Lower leg skin (tissue), 4 donors: ENCODE results near the gene ABCC8. TPM values are rescaled to one million over a fixed set of nuclear protein-coding genes. Genes with fewer than 3 reads are reported as not detected.

Experiments
- DNase-seq, 2 donors: peaks; one replicate each; pipeline ENCODE4 v3.0.0-alpha.2; 2019; ENCODE audit warnings: low spot score in 2 of 2
- H3K4me3 ChIP-seq: fragments of 200-600 bp; sonication (generic); 2 replicates; pipeline ENCODE4 v1.5.1; 2017; ENCODE audit warnings: mild to moderate bottlenecking, low read depth; ENCODE audit not compliant: poor library complexity, severe bottlenecking
- POLR2A ChIP-seq, 2 donors: fragments of 450-650 bp; IDR thresholded peaks; one replicate each; pipeline ENCODE4 v1.6.1; 2016 to 2017; ENCODE audit warnings: antibody characterized with exemption in 2 of 2, mild to moderate bottlenecking in 1 of 2, moderate library complexity in 1 of 2
- WGBS, 2 donors: methylation state at CpG; one replicate each; pipeline ENCODE4 v1.1.5; 2018; 5-methylcytosine and 5-hydroxymethylcytosine counted together
- intact Hi-C: fragments of 100-400 bp; cut with DNase I; formaldehyde crosslinking; loops from one replicate; pipeline ENCODE4 v1.15.0; 2023; ENCODE audit warnings: low total_unique reads
- total RNA-seq, 4 donors: library from RNA; depleted of rRNA; stranded (reverse); fragments of >200 nt; gene quantifications; one replicate each; pipeline ENCODE4 v1.1.0, GENCODE V29; 2016
- TF ChIP-seq, protein P1 (sequence below), 3 donors: fragments of 450-650 bp; IDR thresholded peaks; one replicate each; pipeline ENCODE4 v1.5.1; 2016; ENCODE audit warnings: antibody characterized with exemption in 3 of 3, mild to moderate bottlenecking in 3 of 3, moderate library complexity in 2 of 3

ABCC8 gene
- total RNA-seq, result under 1 TPM in 3 of 4 donors, not detected in 1; 0.11 to 0.34 (median 0.26) TPM

DNA sequence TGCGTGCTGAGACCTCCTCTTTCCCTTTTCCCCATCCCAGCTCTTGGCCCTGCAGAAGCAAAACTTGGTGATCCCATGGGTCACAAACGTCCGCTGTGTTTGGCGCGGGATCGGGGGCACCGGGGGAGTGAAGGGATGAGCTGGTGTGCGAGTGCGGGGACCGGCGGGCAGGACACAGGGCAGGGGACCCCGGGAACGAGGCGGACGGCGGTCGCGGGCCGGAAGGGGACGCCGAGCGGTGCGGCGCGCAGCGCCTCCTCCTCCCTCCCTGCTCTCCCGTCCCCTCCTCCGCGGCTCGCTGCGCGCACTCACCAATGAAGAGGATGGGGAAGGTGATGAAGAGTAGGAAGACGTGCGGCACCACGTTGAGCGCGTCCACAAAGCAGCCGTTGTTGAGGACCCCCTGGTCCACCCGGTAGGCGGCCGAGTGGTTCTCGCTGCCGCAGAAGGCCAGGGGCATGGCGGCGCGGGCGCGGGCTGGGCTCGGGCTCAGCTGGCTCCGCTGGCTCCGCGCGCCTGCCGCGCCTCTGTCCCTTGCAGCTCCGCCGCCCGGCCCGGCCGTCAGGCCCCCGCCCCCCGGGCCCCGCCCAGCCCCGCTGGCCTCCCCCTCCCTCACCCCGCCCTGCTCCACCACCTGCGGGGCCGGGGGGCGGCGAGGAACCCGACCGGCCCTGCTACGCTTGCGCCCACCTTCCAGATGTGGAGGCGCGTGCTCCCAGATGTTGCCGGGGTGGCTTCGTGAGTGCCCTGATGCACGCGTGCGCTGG, at the start of gene ABCC8:
ABCC8 (minus strand) TSS at position 529 of the 767 bp plus-strand sequence; CDS start at position 460, 69 bp downstream.
- WGBS, 2 donors, result 2 to 3% methylated on average over 29 to 55 of the region's 80 CpGs
- TF ChIP-seq, protein P1, sequence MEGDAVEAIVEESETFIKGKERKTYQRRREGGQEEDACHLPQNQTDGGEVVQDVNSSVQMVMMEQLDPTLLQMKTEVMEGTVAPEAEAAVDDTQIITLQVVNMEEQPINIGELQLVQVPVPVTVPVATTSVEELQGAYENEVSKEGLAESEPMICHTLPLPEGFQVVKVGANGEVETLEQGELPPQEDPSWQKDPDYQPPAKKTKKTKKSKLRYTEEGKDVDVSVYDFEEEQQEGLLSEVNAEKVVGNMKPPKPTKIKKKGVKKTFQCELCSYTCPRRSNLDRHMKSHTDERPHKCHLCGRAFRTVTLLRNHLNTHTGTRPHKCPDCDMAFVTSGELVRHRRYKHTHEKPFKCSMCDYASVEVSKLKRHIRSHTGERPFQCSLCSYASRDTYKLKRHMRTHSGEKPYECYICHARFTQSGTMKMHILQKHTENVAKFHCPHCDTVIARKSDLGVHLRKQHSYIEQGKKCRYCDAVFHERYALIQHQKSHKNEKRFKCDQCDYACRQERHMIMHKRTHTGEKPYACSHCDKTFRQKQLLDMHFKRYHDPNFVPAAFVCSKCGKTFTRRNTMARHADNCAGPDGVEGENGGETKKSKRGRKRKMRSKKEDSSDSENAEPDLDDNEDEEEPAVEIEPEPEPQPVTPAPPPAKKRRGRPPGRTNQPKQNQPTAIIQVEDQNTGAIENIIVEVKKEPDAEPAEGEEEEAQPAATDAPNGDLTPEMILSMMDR (IDR thresholded peaks at IDR 0.05), result no peak
- no peak for TF ChIP-seq POLR2A (IDR thresholded peaks at IDR 0.05)
- H3K4me3 ChIP-seq, result peak within 1 kb of the TSS; percentile 12
- intact Hi-C loops, result no loop called here
- no peak for DNase-seq

DNA sequence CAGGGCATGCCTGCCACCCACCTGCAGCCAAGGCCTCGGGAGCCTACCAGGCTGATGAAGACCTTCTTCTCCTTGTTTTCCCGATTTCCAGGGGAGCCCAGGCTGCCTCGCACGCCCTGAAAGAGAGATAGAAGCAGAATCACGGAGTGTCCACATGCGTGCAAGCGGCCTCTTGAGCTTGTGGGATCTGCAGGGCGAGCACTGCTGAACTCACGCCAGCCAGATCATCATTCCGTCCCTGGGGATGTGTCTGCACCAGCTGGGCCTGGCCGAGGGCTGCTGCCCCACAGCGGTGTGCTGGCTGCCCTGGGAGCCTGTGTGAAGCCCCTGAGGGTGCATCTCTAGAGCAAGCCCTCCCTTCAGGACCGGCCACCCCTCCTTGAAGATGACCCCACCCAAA, 49.7 kb upstream of the ABCC8 start:
- TF ChIP-seq, protein P1 (IDR thresholded peaks at IDR 0.05), result no peak
- TF ChIP-seq POLR2A (IDR thresholded peaks at IDR 0.05), result no peak
- intact Hi-C loops, result no loop called here
- 81 to 85% methylated on average over 13 of the region's 13 CpGs for WGBS, 2 donors
- no peak for DNase-seq
- H3K4me3 ChIP-seq, result no peak overlapping the region

DNA sequence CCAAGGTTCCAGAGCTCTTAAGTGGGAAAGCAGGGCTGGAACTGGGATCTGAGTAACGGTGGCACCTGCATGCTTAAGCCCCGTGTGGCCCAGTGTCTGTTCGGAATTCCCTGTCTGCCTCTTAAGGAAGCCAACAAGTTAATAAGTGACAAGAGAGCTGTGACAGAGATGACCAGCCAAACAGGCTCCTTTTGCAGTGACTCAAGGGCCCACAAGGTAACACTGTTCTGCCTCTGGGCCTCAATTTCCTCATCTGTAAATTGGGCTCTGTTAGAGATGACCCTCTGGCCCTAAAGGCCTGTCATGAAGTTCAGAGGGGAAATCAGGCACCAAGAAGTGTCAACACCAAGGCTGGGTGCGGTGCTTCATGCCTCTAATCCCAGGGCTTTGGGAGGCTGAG, 48.9 kb upstream of the ABCC8 start:
- TF ChIP-seq, protein P1 (IDR thresholded peaks at IDR 0.05), result no peak
- TF ChIP-seq POLR2A (IDR thresholded peaks at IDR 0.05), result no peak
- intact Hi-C loops, result no loop called here
- 84 to 86% methylated on average over 4 of the region's 4 CpGs for WGBS, 2 donors
- no peak for DNase-seq
- no peak overlapping the region for H3K4me3 ChIP-seq

DNA sequence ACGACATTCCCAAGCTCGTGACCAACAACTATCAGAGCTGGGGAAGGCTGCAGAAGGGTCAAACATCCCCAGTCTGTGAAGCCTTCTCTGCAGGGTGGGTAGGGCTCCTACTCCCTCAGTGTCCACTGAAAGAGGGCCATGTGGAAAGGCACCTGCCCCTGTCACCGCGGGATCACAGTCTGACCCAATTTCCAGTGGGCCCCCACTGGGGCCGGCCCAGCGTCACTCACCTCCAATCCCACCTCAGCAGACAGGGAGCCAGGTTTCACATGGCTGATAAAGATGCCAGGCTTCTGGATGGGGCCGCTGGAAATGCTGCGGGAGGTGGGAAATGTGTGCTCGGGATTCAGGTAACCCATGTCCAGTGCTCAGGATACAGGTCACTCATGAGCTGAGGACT, 47.6 kb upstream of the ABCC8 start:
- no peak for TF ChIP-seq POLR2A (IDR thresholded peaks at IDR 0.05)
- TF ChIP-seq, protein P1 (IDR thresholded peaks at IDR 0.05), result no peak
- H3K4me3 ChIP-seq, result no peak overlapping the region
- 90 to 96% methylated on average over 9 of the region's 9 CpGs for WGBS, 2 donors
- no peak for DNase-seq
- intact Hi-C loops, result no loop called here

DNA sequence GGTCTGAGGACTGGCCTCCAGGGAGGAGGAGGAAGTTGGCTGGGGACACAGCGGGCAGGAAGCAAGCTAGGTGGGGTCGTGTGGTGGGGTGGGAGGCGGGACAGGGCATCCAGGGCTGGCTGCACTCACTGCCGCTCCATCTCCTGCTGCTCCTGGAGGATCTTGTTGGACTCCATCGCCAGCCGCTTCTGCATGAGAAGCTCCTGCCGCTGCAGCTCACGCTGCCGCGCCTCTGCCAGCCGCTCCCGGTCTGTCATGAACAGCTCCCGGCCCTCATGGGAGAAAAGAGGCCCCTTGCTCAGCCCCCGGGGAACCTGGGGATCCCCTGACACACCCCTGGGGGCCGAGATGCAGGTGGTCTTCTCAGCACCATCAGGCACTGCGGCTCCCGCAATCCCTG, 46.0 kb upstream of the ABCC8 start:
- intact Hi-C loops, result no loop called here
- WGBS, 2 donors, result 83 to 84% methylated on average over 16 to 17 of the region's 17 CpGs
- no peak overlapping the region for H3K4me3 ChIP-seq
- TF ChIP-seq POLR2A (IDR thresholded peaks at IDR 0.05), result no peak
- TF ChIP-seq, protein P1 (IDR thresholded peaks at IDR 0.05), result no peak
- no peak for DNase-seq
